ENCODE data around the gene NRTN. TPM values are rescaled to one million over a fixed set of nuclear protein-coding genes. Genes with fewer than 3 reads are reported as not detected.

The NRTN gene
- total and polyA plus RNA-seq, 2 of the 13 experiments (the other 11 are each of a cell fraction or from before 2014, with no cell fraction given), result 4.1 to 5.3 TPM

DNA sequence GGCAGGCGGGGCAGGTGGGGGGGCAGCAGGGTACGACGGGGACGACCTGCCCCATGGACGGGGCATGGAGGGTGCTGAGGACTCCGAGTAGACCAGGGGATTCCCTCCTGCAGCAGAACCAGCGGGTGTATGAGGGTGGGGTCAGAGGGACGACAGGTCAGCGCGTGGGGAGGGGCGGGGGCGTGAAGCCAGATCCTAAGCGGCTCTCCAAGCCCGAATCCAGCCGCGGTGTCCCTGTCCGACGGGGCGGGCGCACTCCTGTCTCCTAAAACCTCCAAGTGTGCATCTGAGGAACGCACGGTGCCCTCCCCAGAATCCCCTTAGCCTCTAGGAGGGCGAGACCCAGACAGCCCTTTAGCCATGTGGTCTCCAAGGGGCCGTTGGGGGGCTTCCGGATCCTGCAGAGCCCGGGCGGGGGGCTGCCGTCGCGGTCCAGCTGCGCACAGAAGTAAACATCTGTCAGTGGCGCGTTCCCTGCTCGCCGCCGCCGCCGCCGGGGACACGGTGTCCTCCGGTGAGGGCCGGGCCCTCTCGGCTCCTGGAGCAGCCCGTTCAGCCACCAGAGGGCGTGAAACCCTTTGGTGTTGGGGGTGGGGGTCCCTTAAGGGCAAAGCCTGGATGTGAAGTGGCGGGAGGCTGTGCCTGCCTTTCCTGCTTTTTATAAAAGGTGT, 730 bp downstream of the NRTN start (continued):
- TF ChIP-seq, protein P1, sequence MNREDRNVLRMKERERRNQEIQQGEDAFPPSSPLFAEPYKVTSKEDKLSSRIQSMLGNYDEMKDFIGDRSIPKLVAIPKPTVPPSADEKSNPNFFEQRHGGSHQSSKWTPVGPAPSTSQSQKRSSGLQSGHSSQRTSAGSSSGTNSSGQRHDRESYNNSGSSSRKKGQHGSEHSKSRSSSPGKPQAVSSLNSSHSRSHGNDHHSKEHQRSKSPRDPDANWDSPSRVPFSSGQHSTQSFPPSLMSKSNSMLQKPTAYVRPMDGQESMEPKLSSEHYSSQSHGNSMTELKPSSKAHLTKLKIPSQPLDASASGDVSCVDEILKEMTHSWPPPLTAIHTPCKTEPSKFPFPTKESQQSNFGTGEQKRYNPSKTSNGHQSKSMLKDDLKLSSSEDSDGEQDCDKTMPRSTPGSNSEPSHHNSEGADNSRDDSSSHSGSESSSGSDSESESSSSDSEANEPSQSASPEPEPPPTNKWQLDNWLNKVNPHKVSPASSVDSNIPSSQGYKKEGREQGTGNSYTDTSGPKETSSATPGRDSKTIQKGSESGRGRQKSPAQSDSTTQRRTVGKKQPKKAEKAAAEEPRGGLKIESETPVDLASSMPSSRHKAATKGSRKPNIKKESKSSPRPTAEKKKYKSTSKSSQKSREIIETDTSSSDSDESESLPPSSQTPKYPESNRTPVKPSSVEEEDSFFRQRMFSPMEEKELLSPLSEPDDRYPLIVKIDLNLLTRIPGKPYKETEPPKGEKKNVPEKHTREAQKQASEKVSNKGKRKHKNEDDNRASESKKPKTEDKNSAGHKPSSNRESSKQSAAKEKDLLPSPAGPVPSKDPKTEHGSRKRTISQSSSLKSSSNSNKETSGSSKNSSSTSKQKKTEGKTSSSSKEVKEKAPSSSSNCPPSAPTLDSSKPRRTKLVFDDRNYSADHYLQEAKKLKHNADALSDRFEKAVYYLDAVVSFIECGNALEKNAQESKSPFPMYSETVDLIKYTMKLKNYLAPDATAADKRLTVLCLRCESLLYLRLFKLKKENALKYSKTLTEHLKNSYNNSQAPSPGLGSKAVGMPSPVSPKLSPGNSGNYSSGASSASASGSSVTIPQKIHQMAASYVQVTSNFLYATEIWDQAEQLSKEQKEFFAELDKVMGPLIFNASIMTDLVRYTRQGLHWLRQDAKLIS (CRISPR knock-in tag; IDR thresholded peaks at IDR 0.05), result no peak
- TF ChIP-seq ZBTB20 (CRISPR knock-in tag; IDR thresholded peaks at IDR 0.05; ENCODE audit: borderline replicate concordance, low read depth) (no peak), MBD4 (IDR thresholded peaks at IDR 0.05; ENCODE audit: borderline replicate concordance, low read length) (no peak), HMGXB3 (CRISPR knock-in tag; IDR thresholded peaks at IDR 0.05; ENCODE audit: borderline replicate concordance) (no peak), ZNF431 (CRISPR knock-in tag; IDR thresholded peaks at IDR 0.05; ENCODE audit: borderline replicate concordance, low read depth) (no peak), DMAP1 (CRISPR knock-in tag; IDR thresholded peaks at IDR 0.05) (no peak; the same call in 1 of the 2 replicates), FOXO4 (CRISPR knock-in tag; conservative IDR thresholded peaks at IDR 0.05) (no peak), ZNF160 (CRISPR knock-in tag; IDR thresholded peaks at IDR 0.05) (no peak; the same call in 1 of the 2 replicates), HOXA5 (CRISPR knock-in tag; IDR thresholded peaks at IDR 0.05) (no peak; the same call in 1 of the 2 replicates), JARID2 (CRISPR knock-in tag; IDR thresholded peaks at IDR 0.05; ENCODE audit: insufficient replicate concordance) (no peak), SUZ12 (IDR thresholded peaks at IDR 0.05; ENCODE audit: low read depth, low read length) (no peak), DNMT1 (CRISPR knock-in tag; IDR thresholded peaks at IDR 0.05) (no peak), NFE2L2 (IDR thresholded peaks at IDR 0.05; ENCODE audit: low read length) (no peak)
- TF ChIP-seq, protein P2, sequence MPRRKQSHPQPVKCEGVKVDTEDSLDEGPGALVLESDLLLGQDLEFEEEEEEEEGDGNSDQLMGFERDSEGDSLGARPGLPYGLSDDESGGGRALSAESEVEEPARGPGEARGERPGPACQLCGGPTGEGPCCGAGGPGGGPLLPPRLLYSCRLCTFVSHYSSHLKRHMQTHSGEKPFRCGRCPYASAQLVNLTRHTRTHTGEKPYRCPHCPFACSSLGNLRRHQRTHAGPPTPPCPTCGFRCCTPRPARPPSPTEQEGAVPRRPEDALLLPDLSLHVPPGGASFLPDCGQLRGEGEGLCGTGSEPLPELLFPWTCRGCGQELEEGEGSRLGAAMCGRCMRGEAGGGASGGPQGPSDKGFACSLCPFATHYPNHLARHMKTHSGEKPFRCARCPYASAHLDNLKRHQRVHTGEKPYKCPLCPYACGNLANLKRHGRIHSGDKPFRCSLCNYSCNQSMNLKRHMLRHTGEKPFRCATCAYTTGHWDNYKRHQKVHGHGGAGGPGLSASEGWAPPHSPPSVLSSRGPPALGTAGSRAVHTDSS (CRISPR knock-in tag; conservative IDR thresholded peaks at IDR 0.05), result no peak
- TF ChIP-seq, protein P3, sequence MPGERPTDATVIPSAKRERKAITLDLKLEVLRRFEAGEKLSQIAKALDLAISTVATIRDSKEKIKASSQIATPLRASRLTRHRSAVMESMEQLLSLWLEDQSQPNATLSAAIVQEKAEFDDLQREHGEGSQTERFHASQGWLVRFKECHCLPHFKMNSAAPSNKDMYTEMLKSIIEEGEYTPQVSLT (CRISPR knock-in tag; IDR thresholded peaks at IDR 0.05; ENCODE audit: borderline replicate concordance, low read depth), result no peak
- TF ChIP-seq, protein P4, sequence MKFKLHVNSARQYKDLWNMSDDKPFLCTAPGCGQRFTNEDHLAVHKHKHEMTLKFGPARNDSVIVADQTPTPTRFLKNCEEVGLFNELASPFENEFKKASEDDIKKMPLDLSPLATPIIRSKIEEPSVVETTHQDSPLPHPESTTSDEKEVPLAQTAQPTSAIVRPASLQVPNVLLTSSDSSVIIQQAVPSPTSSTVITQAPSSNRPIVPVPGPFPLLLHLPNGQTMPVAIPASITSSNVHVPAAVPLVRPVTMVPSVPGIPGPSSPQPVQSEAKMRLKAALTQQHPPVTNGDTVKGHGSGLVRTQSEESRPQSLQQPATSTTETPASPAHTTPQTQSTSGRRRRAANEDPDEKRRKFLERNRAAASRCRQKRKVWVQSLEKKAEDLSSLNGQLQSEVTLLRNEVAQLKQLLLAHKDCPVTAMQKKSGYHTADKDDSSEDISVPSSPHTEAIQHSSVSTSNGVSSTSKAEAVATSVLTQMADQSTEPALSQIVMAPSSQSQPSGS (CRISPR knock-in tag; IDR thresholded peaks at IDR 0.05), result no peak
